CD4-positive, alpha-beta T cell (primary cell): ENCODE results near the gene IL17RE. TPM values are rescaled to one million over a fixed set of nuclear protein-coding genes. Genes with fewer than 3 reads are reported as not detected.

ENCODE experiments used
- ATAC-seq: fragments of 200-7000 bp; cut with Tn5 transposase; one replicate; pipeline ENCODE4 v1.10.0; 2022; ENCODE audit warnings: mild to moderate bottlenecking; ENCODE audit not compliant: poor library complexity
- CTCF ChIA-PET: fragments of 350-600 bp; sonication (Branson Sonifier 250); formaldehyde crosslinking; loops from one replicate; lab custom pipeline; 2021; ENCODE audit warnings: antibody characterized with exemption, inconsistent platforms; lab: Charles Lee
- POLR2A ChIA-PET: fragments of 350-600 bp; sonication (Branson Sonifier 250); formaldehyde crosslinking; loops from one replicate; lab custom pipeline; 2021; ENCODE audit warnings: antibody characterized with exemption, inconsistent platforms; lab: Charles Lee
- DNase-seq, 14 experiments: peaks; one replicate each; pipeline ENCODE4 v3.0.0-alpha.2; 2013 to 2020; ENCODE audit warnings: mixed read lengths in 2 of 14
- H3K27ac ChIP-seq, 2 donors: one replicate each; pipeline versions ENCODE4 v1.5.1 to v1.7.0; 2013; ENCODE audit warnings: low read length in 2 of 2, low read depth in 1 of 2, mild to moderate bottlenecking in 1 of 2
- H3K27me3 ChIP-seq, 2 experiments: 1 replicate in 1 of 2; 2 replicates in 1 of 2; pipeline versions ENCODE4 v1.6.1 to v1.7.0; 2013; ENCODE audit warnings: low read length in 2 of 2, control low read depth in 1 of 2, mild to moderate bottlenecking in 1 of 2, moderate library complexity in 1 of 2; ENCODE audit not compliant: insufficient read depth in 2 of 2, control insufficient read depth in 1 of 2
- H3K36me3 ChIP-seq: one replicate; pipeline ENCODE4 v1.6.1; 2013; ENCODE audit warnings: low read length, control low read depth; ENCODE audit not compliant: insufficient read depth
- H3K4me1 ChIP-seq: one replicate; pipeline ENCODE4 v1.6.1; 2013; ENCODE audit warnings: low read length, control low read depth; ENCODE audit not compliant: insufficient read depth
- H3K4me3 ChIP-seq: one replicate; pipeline ENCODE4 v1.5.1; 2013; ENCODE audit warnings: mild to moderate bottlenecking, low read length, moderate library complexity
- H3K9me3 ChIP-seq, 2 experiments: 1 replicate in 1 of 2; 2 replicates in 1 of 2; pipeline versions ENCODE4 v1.6.1 to v1.7.0; 2013; ENCODE audit warnings: low read length in 2 of 2, mild to moderate bottlenecking in 2 of 2, control low read depth in 1 of 2, moderate library complexity in 1 of 2; ENCODE audit not compliant: control insufficient read depth in 1 of 2, insufficient read depth in 1 of 2
- H3K27ac Mint-ChIP-seq: one replicate; pipeline ENCODE4 v1.8.0; 2020; ENCODE audit warnings: mixed read lengths
- H3K27me3 Mint-ChIP-seq: one replicate; pipeline ENCODE4 v1.8.0; 2021; ENCODE audit warnings: mixed read lengths
- H3K36me3 Mint-ChIP-seq: one replicate; pipeline ENCODE4 v1.8.0; 2021; ENCODE audit warnings: low read depth, mixed read lengths
- H3K4me1 Mint-ChIP-seq: one replicate; pipeline ENCODE4 v1.8.0; 2021; ENCODE audit warnings: low read depth, mixed read lengths
- H3K4me3 Mint-ChIP-seq: one replicate; pipeline ENCODE4 v1.8.0; 2020; ENCODE audit warnings: mild to moderate bottlenecking, mixed read lengths
- H3K9me3 Mint-ChIP-seq: one replicate; pipeline ENCODE4 v1.8.0; 2020; ENCODE audit warnings: mixed read lengths
- intact Hi-C, 2 experiments: fragments of 100-400 bp; cut with DNase I in 1 of 2; cut with micrococcal nuclease in 1 of 2; formaldehyde crosslinking; loops; one replicate each; pipeline versions ENCODE4 v1.15.1 to v1.9.0; 2023 to 2025; cut with DNase I, micrococcal nuclease
- total RNA-seq, 174 experiments: library from RNA in 2 of 174; stranded (reverse) in 2 of 174; gene quantifications; one replicate each; pipeline ENCODE4 v1.2.3 and lab custom pipeline; 2021 to 2026
- TF ChIP-seq, protein P1 (sequence below): fragments of 200-600 bp; IDR thresholded peaks from one replicate; pipeline ENCODE4 v1.8.0; 2022; ENCODE audit warnings: antibody characterized with exemption, mild to moderate bottlenecking

IL17RE gene
- total RNA-seq, 2 experiments from 2014 or later: 1.4 to 1.6 TPM

DNA sequence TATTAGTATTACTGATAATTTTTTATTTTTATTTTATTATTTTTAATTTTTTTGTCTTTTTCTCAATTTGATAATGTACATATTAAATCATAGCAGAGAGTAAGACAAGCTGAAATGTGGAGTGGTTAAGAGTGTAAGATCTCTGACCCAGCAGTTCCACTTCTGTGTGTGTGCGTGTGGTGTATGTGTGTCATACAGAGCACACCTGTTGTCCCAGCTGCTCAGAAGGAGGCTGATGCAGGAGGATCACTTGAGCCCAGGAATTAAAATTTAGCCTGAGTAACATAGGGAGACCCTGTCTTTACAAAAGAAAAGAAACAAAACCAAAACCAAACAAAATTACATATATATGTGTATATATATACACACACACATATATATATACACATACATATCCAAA lies 21.2 kb upstream of the IL17RE start:
- H3K27ac ChIP-seq: no peak overlapping the region
- no peaks in the 10 kb centered on the region for H3K36me3 ChIP-seq
- H3K4me1 Mint-ChIP-seq: no peaks in the 10 kb centered on the region
- intact Hi-C loops: no loop called here
- no peaks in the 10 kb centered on the region for H3K27me3 Mint-ChIP-seq
- no peaks in the 10 kb centered on the region for H3K9me3 ChIP-seq
- no peak overlapping the region for H3K27ac Mint-ChIP-seq
- POLR2A ChIA-PET: no interaction called here
- no peak overlapping the region for H3K4me3 ChIP-seq
- TF ChIP-seq, protein P1, sequence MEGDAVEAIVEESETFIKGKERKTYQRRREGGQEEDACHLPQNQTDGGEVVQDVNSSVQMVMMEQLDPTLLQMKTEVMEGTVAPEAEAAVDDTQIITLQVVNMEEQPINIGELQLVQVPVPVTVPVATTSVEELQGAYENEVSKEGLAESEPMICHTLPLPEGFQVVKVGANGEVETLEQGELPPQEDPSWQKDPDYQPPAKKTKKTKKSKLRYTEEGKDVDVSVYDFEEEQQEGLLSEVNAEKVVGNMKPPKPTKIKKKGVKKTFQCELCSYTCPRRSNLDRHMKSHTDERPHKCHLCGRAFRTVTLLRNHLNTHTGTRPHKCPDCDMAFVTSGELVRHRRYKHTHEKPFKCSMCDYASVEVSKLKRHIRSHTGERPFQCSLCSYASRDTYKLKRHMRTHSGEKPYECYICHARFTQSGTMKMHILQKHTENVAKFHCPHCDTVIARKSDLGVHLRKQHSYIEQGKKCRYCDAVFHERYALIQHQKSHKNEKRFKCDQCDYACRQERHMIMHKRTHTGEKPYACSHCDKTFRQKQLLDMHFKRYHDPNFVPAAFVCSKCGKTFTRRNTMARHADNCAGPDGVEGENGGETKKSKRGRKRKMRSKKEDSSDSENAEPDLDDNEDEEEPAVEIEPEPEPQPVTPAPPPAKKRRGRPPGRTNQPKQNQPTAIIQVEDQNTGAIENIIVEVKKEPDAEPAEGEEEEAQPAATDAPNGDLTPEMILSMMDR: no peak
- H3K9me3 Mint-ChIP-seq: no peaks in the 10 kb centered on the region
- H3K27me3 ChIP-seq: no peaks in the 10 kb centered on the region
- CTCF ChIA-PET: no interaction called here
- H3K4me1 ChIP-seq: no peaks in the 10 kb centered on the region
- ATAC-seq (no peak), DNase-seq (no peak)
- H3K4me3 Mint-ChIP-seq: no peak overlapping the region
- no peaks in the 10 kb centered on the region for H3K36me3 Mint-ChIP-seq

DNA sequence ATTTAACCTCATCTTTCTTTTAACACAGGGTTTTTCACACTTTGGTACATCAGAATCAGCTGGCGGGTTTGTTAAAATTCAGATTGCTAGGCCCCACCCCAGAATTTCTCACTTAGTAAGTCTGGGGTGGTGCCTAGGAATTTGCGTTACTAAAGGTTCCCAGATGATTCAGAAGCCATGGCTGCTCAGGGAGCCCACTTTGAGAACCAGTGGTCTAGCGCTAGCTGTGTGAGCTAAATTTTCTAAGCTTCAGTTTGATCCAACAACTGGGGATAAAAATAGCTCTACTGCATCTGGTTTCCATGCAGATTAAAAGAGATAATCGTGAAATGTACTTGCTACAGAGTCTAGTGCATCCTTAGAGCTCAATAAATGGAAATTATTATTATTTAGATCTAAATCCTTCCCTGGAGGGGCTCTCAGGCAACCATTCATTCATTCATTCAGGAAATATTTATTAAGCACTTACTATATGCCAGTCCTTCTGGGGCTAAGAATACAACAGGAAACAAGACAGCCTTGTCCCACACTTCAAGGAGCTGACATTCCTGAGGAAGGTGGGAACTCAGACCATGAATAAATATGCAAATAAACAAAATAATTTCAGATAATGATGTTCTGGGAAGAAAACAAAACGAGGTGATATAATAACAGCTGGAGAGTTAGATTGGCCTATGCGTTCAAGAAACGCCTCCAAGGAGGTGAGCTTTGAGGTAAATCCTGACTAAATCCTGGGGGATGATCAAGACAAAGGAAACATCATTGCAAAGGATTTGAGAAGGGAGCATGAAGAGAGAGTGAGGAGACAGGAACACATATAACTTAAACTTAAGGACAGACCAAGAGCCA lies 18.7 kb upstream of the IL17RE start:
- Mint-ChIP-seq H3K27me3 (no peaks in the 10 kb centered on the region), H3K4me1 (no peaks in the 10 kb centered on the region)

DNA sequence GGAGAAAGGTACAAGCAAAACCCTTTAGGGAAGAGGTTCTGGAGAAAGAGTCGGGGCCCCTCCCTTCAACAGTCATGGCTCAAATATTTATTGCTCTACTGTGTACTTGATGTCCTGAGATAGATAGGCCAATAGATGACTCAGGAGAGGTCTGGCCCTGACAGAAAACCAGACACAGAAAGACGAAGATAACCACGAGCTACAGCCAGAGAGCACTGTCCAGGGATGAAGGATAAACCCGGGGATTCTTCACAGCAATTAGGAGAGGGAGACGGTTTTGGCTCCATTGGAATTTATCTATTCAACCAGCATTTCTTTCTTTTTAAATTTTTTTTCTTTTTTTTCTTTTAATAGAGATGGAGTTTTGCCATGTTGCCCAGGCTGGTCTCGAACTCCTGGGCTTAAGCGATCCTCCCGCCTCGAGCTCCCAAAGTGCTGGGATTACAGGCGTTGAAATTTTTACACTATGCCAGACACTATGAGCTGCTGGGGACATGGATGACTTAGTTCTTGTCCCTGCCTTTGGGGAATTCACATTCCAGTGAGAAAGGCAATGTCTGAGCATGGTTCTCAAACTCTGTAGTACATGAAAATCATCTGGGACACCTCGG lies 18.0 kb upstream of the IL17RE start:
- H3K27me3 Mint-ChIP-seq: no peaks in the 10 kb centered on the region
- H3K4me1 Mint-ChIP-seq: no peaks in the 10 kb centered on the region
- H3K4me3 Mint-ChIP-seq: no peak overlapping the region
- CTCF ChIA-PET: interaction anchor here (1.3 kb wide), 1 partner anchor 48 kb away, joined by 6 read pairs; no protein-coding TSS in a partner anchor
- Histone ChIP-seq H3K4me3 (no peak overlapping the region), H3K36me3 (no peaks in the 10 kb centered on the region), H3K9me3 (no peaks in the 10 kb centered on the region), H3K4me1 (no peaks in the 10 kb centered on the region), H3K27me3 (no peaks in the 10 kb centered on the region), H3K27ac (no peak overlapping the region)
- intact Hi-C loops: loop anchor here in 1 of 2 experiments (5.0 kb wide), 2 partner anchors 143 to 152 kb away; partner anchors contain the start of genes BRPF1 and FANCD2
- DNase-seq: no peak
- TF ChIP-seq, protein P1: no peak
- POLR2A ChIA-PET: interaction anchor here (0.6 kb wide), 1 partner anchor 242 kb away, joined by 3 read pairs; no protein-coding TSS in a partner anchor
- H3K27ac Mint-ChIP-seq: no peak overlapping the region
- no peak for ATAC-seq
- no peaks in the 10 kb centered on the region for H3K36me3 Mint-ChIP-seq
- no peaks in the 10 kb centered on the region for H3K9me3 Mint-ChIP-seq

More for the DNA sequence above, 18.7 kb upstream of the IL17RE start:
- H3K27me3 ChIP-seq: no peaks in the 10 kb centered on the region
- H3K4me1 ChIP-seq: no peaks in the 10 kb centered on the region
- no peak for DNase-seq
- intact Hi-C loops: no loop called here
- no peak overlapping the region for H3K4me3 ChIP-seq
- no peaks in the 10 kb centered on the region for H3K9me3 ChIP-seq
- Mint-ChIP-seq H3K4me3 (no peak overlapping the region), H3K36me3 (no peaks in the 10 kb centered on the region), H3K9me3 (no peaks in the 10 kb centered on the region), H3K27ac (no peak overlapping the region)
- CTCF ChIA-PET: interaction anchor here (1.3 kb wide), 1 partner anchor 49 kb away, joined by 6 read pairs; no protein-coding TSS in a partner anchor
- ATAC-seq: no peak
- no peaks in the 10 kb centered on the region for H3K36me3 ChIP-seq
- TF ChIP-seq, protein P1: no peak
- POLR2A ChIA-PET: interaction anchor here (0.6 kb wide), 1 partner anchor 241 kb away, joined by 3 read pairs; no protein-coding TSS in a partner anchor
- no peak overlapping the region for H3K27ac ChIP-seq
